ENCODE data around the gene RNU7-1.

The RNU7-1 gene

GRCh38 chr12:6968426-6968825 is 24.8 kb downstream of the RNU7-1 start:
- DNase-seq = no peak

GRCh38 chr12:6970096-6970527 is 26.5 kb downstream of the RNU7-1 start:
- DNase-seq = no peak

- DNase-seq = no peak
Observed at GRCh38 chr12:6974180-6974579, 30.6 kb downstream of the RNU7-1 start.

GRCh38 chr12:6975297-6976032 is 31.8 kb downstream of the RNU7-1 start:
- no peak for DNase-seq

GRCh38 chr12:6977653-6978052 is 34.0 kb downstream of the RNU7-1 start:
- DNase-seq = no peak

- DNase-seq = no peak
Observed at GRCh38 chr12:6978188-6978587, 34.6 kb downstream of the RNU7-1 start.

GRCh38 chr12:6978611-6979011 is 35.0 kb downstream of the RNU7-1 start:
- DNase-seq = no peak

- no peak for DNase-seq
Observed at GRCh38 chr12:6979021-6979420, 35.4 kb downstream of the RNU7-1 start.

GRCh38 chr12:6979453-6979852 is 35.8 kb downstream of the RNU7-1 start:
- DNase-seq = no peak

GRCh38 chr12:6980075-6980474 is 36.5 kb downstream of the RNU7-1 start:
- no peak for DNase-seq

- DNase-seq = no peak
Observed at GRCh38 chr12:6980740-6981139, 37.1 kb downstream of the RNU7-1 start.

GRCh38 chr12:6981152-6982052 is 37.8 kb downstream of the RNU7-1 start:
- no peak for DNase-seq

GRCh38 chr12:6982532-6982931 is 38.9 kb downstream of the RNU7-1 start:
- DNase-seq = no peak

- DNase-seq = no peak
Observed at GRCh38 chr12:6987956-6988553, 44.4 kb downstream of the RNU7-1 start.
